HL-60 (cell line): ENCODE data around the gene SZRD1.

Experiments used
- POLR2AphosphoS5 ChIP-seq: IDR thresholded peaks from 2 replicates; pipeline ENCODE4 v1.6.1; 2012; ENCODE audit warnings: low read depth
- TF ChIP-seq, protein P1 (sequence below): IDR thresholded peaks from one replicate; pipeline ENCODE4 v1.5.1; 2011; ENCODE audit warnings: low read length, control low read depth, inconsistent platforms; ENCODE audit not compliant: insufficient read depth

DNA sequence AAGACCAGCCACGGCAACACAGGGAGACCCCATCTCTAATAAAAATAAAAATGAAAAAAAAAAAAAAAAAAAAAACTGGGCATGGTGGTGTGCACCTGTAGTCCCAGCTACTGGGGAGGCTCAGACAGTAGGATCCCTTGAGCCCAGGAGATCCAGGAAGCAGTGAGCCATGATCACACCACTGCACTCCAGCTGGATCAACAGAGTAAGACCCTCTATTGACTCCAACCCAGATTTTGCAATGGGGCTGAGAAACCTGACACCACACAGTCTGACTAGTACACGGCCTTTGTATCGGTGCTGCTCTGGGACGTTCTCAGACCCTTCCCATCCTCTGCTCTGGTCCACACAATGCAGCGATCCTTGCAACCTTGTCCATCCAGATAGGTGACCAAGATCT lies 38.4 kb downstream of the SZRD1 start:
- TF ChIP-seq, protein P1, sequence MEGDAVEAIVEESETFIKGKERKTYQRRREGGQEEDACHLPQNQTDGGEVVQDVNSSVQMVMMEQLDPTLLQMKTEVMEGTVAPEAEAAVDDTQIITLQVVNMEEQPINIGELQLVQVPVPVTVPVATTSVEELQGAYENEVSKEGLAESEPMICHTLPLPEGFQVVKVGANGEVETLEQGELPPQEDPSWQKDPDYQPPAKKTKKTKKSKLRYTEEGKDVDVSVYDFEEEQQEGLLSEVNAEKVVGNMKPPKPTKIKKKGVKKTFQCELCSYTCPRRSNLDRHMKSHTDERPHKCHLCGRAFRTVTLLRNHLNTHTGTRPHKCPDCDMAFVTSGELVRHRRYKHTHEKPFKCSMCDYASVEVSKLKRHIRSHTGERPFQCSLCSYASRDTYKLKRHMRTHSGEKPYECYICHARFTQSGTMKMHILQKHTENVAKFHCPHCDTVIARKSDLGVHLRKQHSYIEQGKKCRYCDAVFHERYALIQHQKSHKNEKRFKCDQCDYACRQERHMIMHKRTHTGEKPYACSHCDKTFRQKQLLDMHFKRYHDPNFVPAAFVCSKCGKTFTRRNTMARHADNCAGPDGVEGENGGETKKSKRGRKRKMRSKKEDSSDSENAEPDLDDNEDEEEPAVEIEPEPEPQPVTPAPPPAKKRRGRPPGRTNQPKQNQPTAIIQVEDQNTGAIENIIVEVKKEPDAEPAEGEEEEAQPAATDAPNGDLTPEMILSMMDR: no peak
- no peak for TF ChIP-seq POLR2AphosphoS5
